HAP-1 (cell line): Measurements from ENCODE around the gene CTIF.

Experiments
- DNase-seq, 2 experiments: peaks; one replicate each; pipeline ENCODE4 v3.0.0-alpha.2; 2016 to 2020; ENCODE audit warnings: low spot score in 2 of 2
- H3K27me3 ChIP-seq: fragments of 250-450 bp; sonication (Bioruptor Pico); 2 replicates; pipeline ENCODE4 v1.5.1; 2020; ENCODE audit warnings: low read depth, mild to moderate bottlenecking, moderate library complexity
- H3K36me3 ChIP-seq: fragments of 250-450 bp; sonication (Bioruptor Pico); replicated peaks from 2 replicates; pipeline ENCODE4 v1.5.1; 2020; ENCODE audit warnings: mild to moderate bottlenecking
- H3K4me1 ChIP-seq: fragments of 250-450 bp; sonication (Bioruptor Pico); 2 replicates; pipeline ENCODE4 v1.5.1; 2020; ENCODE audit warnings: mild to moderate bottlenecking
- H3K4me3 ChIP-seq: fragments of 250-450 bp; sonication (Bioruptor Pico); 2 replicates; pipeline ENCODE4 v1.5.1; 2020; ENCODE audit warnings: mild to moderate bottlenecking, moderate library complexity
- H3K9me3 ChIP-seq: fragments of 250-450 bp; sonication (Bioruptor Pico); 2 replicates; pipeline ENCODE4 v1.5.1; 2020; ENCODE audit warnings: mild to moderate bottlenecking, moderate library complexity
- in situ Hi-C: fragments of 300-500 bp; cut with MboI; formaldehyde crosslinking; loops from 3 replicates; pipeline ENCODE4 v1.14.3; 2020; ENCODE audit warnings: low sequenced_read_pairs, inconsistent platforms, mixed read lengths

Gene CTIF

DNA sequence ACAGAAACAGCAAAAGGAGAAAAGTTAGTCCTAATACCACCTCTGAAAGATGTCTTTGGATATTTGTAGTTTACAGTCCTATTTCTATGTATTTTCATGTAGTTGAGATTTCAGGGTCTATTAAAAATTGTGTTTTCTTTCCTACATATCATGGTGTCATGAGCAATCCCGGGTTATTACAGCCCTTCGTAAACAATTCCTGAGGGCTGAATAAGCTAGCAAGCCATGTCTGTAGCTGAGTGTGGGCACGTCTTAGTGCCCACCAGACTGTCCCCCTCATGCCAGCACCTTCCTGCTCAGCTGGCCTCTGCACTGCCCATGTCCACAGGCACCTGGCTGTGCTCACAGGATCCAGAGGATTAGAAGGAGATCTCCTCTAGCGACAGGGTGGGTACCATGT is 60.6 kb downstream of the CTIF start:
- Histone ChIP-seq H3K9me3 (no peaks in the 10 kb centered on the region), H3K36me3 (no peaks in the 10 kb centered on the region), H3K4me1 (no peaks in the 10 kb centered on the region), H3K4me3 (no peak overlapping the region), H3K27me3 (no peaks in the 10 kb centered on the region)
- DNase-seq = no peak
- in situ Hi-C loops = no loop called here

- in situ Hi-C loops = no loop called here
Observed at GRCh38 chr18:48600046-48600445, 61.2 kb downstream of the CTIF start.

DNA sequence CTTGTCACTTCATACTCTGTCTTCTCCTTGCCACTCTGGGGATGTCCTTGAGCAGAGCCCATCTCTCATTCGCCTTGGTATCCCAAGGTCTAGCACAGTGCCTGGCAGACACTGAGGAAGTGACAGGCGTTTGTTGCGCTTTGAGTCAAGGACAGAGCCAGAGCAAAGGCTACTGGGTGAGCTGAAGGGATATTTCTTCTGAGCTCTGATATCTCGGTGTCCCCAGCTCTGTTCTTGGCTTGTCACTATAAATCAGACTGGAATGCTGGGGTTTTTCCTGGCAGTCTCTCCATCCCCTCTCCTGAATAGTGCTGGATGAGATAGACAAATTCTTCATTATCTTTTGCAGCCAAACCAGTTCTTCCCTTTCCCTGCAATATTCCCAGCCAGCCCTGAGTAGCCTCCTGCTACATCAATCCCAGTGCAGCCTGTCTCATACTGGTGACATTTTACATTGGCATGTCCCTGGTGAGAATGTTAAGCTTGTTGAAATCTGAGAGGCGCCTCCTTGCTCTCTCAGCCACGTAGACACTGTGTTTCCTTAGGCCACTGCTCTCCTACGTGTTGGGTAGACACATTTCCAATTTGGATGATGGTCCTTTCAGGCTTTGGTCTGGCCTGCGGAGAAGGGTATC is 61.7 kb downstream of the CTIF start:
- no peak for DNase-seq
- H3K9me3 ChIP-seq = no peaks in the 10 kb centered on the region
- no peaks in the 10 kb centered on the region for H3K27me3 ChIP-seq
- H3K4me3 ChIP-seq = no peak overlapping the region
- in situ Hi-C loops = no loop called here
- no peaks in the 10 kb centered on the region for H3K36me3 ChIP-seq
- H3K4me1 ChIP-seq = no peaks in the 10 kb centered on the region

More at GRCh38 chr18:48600046-48600445, 61.2 kb downstream of the CTIF start:
- H3K27me3 ChIP-seq = no peaks in the 10 kb centered on the region
- no peak overlapping the region for H3K4me3 ChIP-seq
- H3K9me3 ChIP-seq = no peaks in the 10 kb centered on the region
- no peaks in the 10 kb centered on the region for H3K4me1 ChIP-seq
- no peak for DNase-seq
- no peaks in the 10 kb centered on the region for H3K36me3 ChIP-seq

- in situ Hi-C loops = no loop called here
- Histone ChIP-seq H3K27me3 (no peaks in the 10 kb centered on the region), H3K4me1 (no peaks in the 10 kb centered on the region), H3K9me3 (no peaks in the 10 kb centered on the region), H3K4me3 (no peak overlapping the region), H3K36me3 (no peaks in the 10 kb centered on the region)
- no peak for DNase-seq
Observed at GRCh38 chr18:48601343-48601742, 62.5 kb downstream of the CTIF start.

DNA sequence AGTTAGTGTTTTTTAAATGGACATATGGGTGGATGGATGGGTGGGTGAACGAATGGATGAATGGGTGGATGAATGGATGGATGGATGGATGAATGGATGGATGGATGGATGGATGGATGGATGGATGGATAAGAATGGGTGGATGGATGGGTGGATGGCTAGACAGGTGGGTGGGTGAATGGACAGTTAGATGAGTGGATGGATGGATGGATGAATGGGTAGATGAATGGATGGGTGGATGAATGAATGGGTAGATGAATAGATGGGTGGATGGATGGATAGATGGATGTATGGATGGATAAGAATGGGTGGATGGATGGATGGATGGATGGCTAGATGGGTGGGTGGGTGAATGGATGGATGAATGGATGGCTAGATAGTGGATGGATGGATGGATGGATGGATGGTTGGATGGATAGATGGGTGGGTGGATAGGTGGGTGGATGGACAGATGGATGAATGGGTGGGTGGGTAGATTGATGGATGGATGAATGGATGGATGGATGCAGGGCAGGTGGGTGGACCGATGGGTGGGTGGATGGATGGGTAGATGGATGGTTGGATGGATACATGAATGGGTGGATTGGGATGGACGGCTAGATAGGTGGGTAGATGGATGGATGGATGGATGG is 64.0 kb downstream of the CTIF start:
- no peaks in the 10 kb centered on the region for H3K9me3 ChIP-seq

DNA sequence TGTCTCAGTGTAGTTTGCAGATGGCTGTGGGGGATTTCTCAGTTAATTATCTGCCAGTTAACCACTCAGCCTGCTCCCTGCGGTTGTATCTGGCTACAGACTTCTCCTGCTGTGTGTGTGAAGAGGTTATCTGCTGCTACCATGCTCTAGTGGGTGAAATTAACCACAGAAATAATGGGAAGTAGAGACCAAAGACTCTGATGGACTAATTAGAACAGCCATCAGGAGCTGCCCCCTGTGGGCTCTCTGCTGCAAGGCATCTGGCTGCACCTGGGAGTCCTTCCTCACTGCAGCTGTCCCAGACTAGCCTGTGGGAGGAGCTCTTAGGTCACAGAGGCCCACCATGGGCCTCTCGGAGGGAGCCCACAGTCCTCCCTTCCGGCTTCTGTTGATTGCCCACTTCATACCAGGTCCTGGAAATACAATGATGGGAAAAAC is 66.6 kb downstream of the CTIF start:
- DNase-seq = peak; percentile 6 to 45

More for the DNA sequence above, 64.0 kb downstream of the CTIF start:
- in situ Hi-C loops = no loop called here
- H3K27me3 ChIP-seq = no peaks in the 10 kb centered on the region
- DNase-seq = no peak
- no peak overlapping the region for H3K4me3 ChIP-seq
- H3K4me1 ChIP-seq = no peaks in the 10 kb centered on the region
- no peaks in the 10 kb centered on the region for H3K36me3 ChIP-seq

GRCh38 chr18:48607056-48607984 is 68.5 kb downstream of the CTIF start:
- no peak overlapping the region for H3K4me3 ChIP-seq
- in situ Hi-C loops = no loop called here
- no peak for DNase-seq
- H3K27me3 ChIP-seq = no peaks in the 10 kb centered on the region
- no peaks in the 10 kb centered on the region for H3K4me1 ChIP-seq
- no peaks in the 10 kb centered on the region for H3K36me3 ChIP-seq
- H3K9me3 ChIP-seq = no peaks in the 10 kb centered on the region

More for the DNA sequence above, 66.6 kb downstream of the CTIF start:
- Histone ChIP-seq H3K4me1 (no peaks in the 10 kb centered on the region), H3K27me3 (no peaks in the 10 kb centered on the region), H3K4me3 (no peak overlapping the region), H3K36me3 (no peaks in the 10 kb centered on the region), H3K9me3 (no peaks in the 10 kb centered on the region)
- in situ Hi-C loops = no loop called here

GRCh38 chr18:48608581-48608980 is 69.8 kb downstream of the CTIF start:
- no peak overlapping the region for H3K4me3 ChIP-seq
- no peaks in the 10 kb centered on the region for H3K27me3 ChIP-seq
- DNase-seq = no peak
- no peaks in the 10 kb centered on the region for H3K4me1 ChIP-seq
- in situ Hi-C loops = no loop called here
- H3K9me3 ChIP-seq = no peaks in the 10 kb centered on the region
- no peaks in the 10 kb centered on the region for H3K36me3 ChIP-seq

DNA sequence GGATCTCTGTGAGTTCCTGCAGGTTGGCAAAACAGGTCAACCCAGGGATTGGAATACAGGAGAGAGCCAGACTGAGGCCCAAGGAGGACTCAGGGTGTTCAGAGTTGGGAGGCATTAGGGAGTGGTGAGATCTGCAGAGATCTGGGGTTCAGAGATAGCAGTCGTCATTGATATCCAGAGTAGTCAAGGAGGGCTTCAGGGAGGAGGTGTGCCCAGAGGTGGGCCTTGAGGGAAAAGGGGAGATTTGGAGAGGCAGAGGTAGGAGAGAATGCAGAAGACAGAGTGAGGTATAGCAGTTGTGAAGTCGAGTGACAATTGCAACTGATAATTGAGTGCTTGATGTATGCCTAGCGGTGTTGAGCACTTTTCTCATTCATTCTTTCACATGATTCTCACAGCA is 70.3 kb downstream of the CTIF start:
- H3K36me3 ChIP-seq = no peaks in the 10 kb centered on the region
- H3K4me1 ChIP-seq = no peaks in the 10 kb centered on the region
- in situ Hi-C loops = no loop called here

GRCh38 chr18:48609820-48610815 is 71.3 kb downstream of the CTIF start:
- DNase-seq = no peak
- Histone ChIP-seq H3K36me3 (no peaks in the 10 kb centered on the region), H3K9me3 (no peaks in the 10 kb centered on the region), H3K4me3 (no peak overlapping the region), H3K27me3 (no peaks in the 10 kb centered on the region), H3K4me1 (no peaks in the 10 kb centered on the region)
- in situ Hi-C loops = no loop called here

More for the DNA sequence above, 70.3 kb downstream of the CTIF start:
- Histone ChIP-seq H3K4me3 (no peak overlapping the region), H3K27me3 (no peaks in the 10 kb centered on the region), H3K9me3 (no peaks in the 10 kb centered on the region)
- DNase-seq = no peak

DNA sequence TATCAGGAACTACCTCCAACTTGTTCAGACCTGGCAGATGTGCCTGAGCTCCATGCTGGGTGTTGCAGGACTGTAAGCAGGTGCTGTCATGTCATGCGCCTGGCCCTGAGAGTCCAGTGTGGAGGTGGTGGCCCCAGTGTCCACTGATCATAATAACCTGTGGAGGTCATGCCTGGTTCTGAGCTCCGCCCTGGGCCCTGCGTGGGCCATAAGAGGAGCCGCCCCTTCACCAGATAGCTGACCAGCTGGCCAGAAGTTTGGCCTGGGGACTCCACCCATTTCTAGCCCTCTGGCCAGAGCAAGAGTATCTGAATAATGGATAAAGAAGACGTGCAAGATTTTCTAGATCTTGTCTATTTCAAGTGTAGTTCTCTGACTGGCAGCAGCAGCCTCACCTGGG is 72.4 kb downstream of the CTIF start:
- H3K4me3 ChIP-seq = no peak overlapping the region
- no peaks in the 10 kb centered on the region for H3K27me3 ChIP-seq
- H3K9me3 ChIP-seq = no peaks in the 10 kb centered on the region
- in situ Hi-C loops = no loop called here
- no peaks in the 10 kb centered on the region for H3K36me3 ChIP-seq
- DNase-seq = no peak
- H3K4me1 ChIP-seq = no peaks in the 10 kb centered on the region

DNA sequence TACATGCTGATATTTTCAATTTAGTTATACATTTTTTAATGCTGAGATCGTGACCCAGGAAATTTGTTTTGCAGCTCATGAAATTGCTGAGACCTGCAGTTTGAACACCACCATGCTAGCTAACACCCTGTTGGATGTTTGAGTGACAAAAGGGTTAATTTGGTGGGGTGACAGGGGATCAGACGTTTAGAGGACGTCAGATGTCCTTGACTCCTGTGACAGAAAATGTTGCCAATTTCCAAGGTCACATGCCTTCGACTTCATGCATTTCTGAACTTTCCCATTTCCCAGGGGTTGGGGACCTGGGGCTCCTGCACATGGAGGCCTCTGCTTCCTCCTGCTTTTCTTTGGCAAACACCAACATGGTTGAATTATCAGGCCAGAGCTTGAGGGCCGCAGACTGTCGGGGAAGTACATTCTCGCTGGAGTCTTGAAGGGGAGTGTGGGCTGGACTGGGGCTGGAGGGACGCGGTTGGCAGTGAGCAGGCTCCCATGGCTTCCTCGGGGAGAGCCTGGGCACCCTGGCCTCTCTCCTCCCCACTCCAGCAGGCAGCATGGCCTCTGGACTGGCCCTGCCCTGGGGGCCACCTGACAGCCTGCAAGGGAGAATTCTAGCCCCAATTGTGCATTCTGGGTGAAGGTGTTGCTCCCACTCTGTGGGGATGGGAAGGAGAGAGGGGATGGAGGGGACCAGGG is 73.1 kb downstream of the CTIF start:
- no peaks in the 10 kb centered on the region for H3K9me3 ChIP-seq
- H3K27me3 ChIP-seq = no peaks in the 10 kb centered on the region
- in situ Hi-C loops = no loop called here
- H3K36me3 ChIP-seq = no peaks in the 10 kb centered on the region
- DNase-seq = no peak
- H3K4me1 ChIP-seq = no peaks in the 10 kb centered on the region
- no peak overlapping the region for H3K4me3 ChIP-seq

DNA sequence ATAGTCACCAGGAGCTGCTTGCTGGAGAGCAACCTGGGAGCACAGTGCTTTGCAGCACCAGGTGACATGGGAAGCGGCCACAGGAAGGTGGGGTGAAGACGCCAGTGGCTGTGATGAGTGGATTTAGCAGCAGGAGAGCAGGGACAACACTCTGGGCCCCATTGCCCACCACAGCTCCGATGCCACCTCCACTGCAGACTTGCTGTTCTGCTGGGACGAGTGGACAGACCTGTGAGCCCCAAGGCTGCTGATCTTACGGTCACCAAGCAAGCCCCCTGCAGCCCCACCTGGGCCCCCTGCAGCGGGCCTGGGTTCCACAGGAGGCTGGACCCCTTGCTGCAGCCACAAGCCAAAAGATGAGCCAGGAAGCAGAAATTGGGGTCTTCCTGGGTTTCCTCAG is 73.7 kb downstream of the CTIF start:
- Histone ChIP-seq H3K36me3 (no peaks in the 10 kb centered on the region), H3K4me3 (no peak overlapping the region), H3K27me3 (no peaks in the 10 kb centered on the region), H3K9me3 (no peaks in the 10 kb centered on the region), H3K4me1 (no peaks in the 10 kb centered on the region)
- DNase-seq = no peak
- in situ Hi-C loops = no loop called here
